HepG2 (cell line): ENCODE measurements around the gene TMA7B. TPM values are rescaled to one million over a fixed set of nuclear protein-coding genes. Genes with fewer than 3 reads are reported as not detected.

ENCODE experiments used
- ATAC-seq: fragments of 200-7000 bp; cut with Tn5 transposase; 3 replicates; pipeline ENCODE4 v1.9.1; 2020; ENCODE audit warnings: mild to moderate bottlenecking, moderate library complexity
- BruUV-seq: library from RNA; stranded (reverse); fragments of 400-500 nt; replicated peaks from 2 replicates; lab custom pipeline; 2021; lab: Mats Ljungman, UMichigan
- CTCF ChIA-PET: fragments of 300-600 bp; formaldehyde crosslinking; extraction: SDS; loops from one replicate; lab custom pipeline; 2021; ENCODE audit warnings: low total read pairs, inconsistent platforms, low intra/inter-chr PET ratio; lab: Yijun Ruan, JAX
- POLR2A ChIA-PET: fragments of 350-600 bp; sonication (Branson Sonifier 250); formaldehyde crosslinking; loops from one replicate; lab custom pipeline; 2020; ENCODE audit warnings: antibody characterized with exemption, inconsistent platforms; lab: Yijun Ruan, JAX
- DNase-seq: peaks from one replicate; pipeline ENCODE4 v3.0.0-alpha.2; 2015; ENCODE audit warnings: low spot score
- FAIRE-seq: peaks from 3 replicates; lab custom pipeline; 2011; peaks lifted over from hg19 to GRCh38; lab: Jason Lieb, UNC
- H2AFZ ChIP-seq: one replicate; pipeline ENCODE4 v1.6.1; 2011; ENCODE audit warnings: low read length, inconsistent platforms
- H3K27ac ChIP-seq: fragments of 300-600 bp; 3 replicates; pipeline ENCODE4 v1.8.0; 2011; ENCODE audit warnings: mixed run types, mild to moderate bottlenecking, mixed read lengths, low read length, inconsistent platforms; ENCODE audit not compliant: insufficient read depth; ENCODE audit errors: extremely low read length
- H3K27me3 ChIP-seq, 2 experiments: fragments of 200-600 bp in 1 of 2; 2 replicates in 1 of 2; 3 replicates in 1 of 2; pipeline versions ENCODE4 v1.6.0 to v1.8.0; 2011; ENCODE audit warnings: low read length in 2 of 2, mild to moderate bottlenecking in 2 of 2, moderate library complexity in 2 of 2, inconsistent platforms in 1 of 2; ENCODE audit not compliant: insufficient read depth in 2 of 2, control insufficient read depth in 1 of 2
- H3K36me3 ChIP-seq, 2 experiments: fragments of 200-600 bp in 1 of 2; replicated peaks in 1 of 2; 2 replicates in 1 of 2; 3 replicates in 1 of 2; pipeline versions ENCODE4 v1.5.1 to v1.8.0; 2011; ENCODE audit warnings: low read length in 2 of 2, inconsistent platforms in 1 of 2; ENCODE audit not compliant: insufficient read depth in 2 of 2, control insufficient read depth in 1 of 2
- H3K4me1 ChIP-seq: 2 replicates; pipeline ENCODE4 v1.5.1; 2012; ENCODE audit warnings: low read length, inconsistent platforms; ENCODE audit not compliant: insufficient read depth
- H3K4me2 ChIP-seq: 2 replicates; pipeline ENCODE4 v1.6.0; 2011; ENCODE audit warnings: low read depth, low read length, inconsistent platforms
- H3K4me3 ChIP-seq, 3 experiments: fragments of 200-600 bp in 1 of 3; sonication (generic), shearing (Covaris generic) in 1 of 3; replicated peaks in 1 of 3; 2 replicates each; pipeline ENCODE4 v1.5.1; 2011 to 2016; ENCODE audit warnings: low read length in 3 of 3, inconsistent platforms in 2 of 3, low read depth in 2 of 3, mild to moderate bottlenecking in 2 of 3, control low read depth in 1 of 3, mixed read lengths in 1 of 3; ENCODE audit not compliant: insufficient read depth in 1 of 3
- H3K79me2 ChIP-seq: one replicate; pipeline ENCODE4 v1.6.1; 2011; ENCODE audit warnings: low read length, inconsistent platforms; ENCODE audit not compliant: insufficient read depth
- H3K9ac ChIP-seq: 2 replicates; pipeline ENCODE4 v1.6.0; 2011; ENCODE audit warnings: mild to moderate bottlenecking, low read depth, low read length, inconsistent platforms; ENCODE audit not compliant: insufficient read depth
- H3K9me3 ChIP-seq: 2 replicates; pipeline ENCODE4 v1.5.1; 2012; ENCODE audit warnings: mild to moderate bottlenecking, low read length
- H4K20me1 ChIP-seq: 2 replicates; pipeline ENCODE4 v1.6.0; 2011; ENCODE audit warnings: inconsistent platforms, mild to moderate bottlenecking, low read length, moderate library complexity; ENCODE audit not compliant: insufficient read depth
- MXI1 ChIP-seq: IDR thresholded peaks from 3 replicates; pipeline ENCODE4 v1.6.1; 2012; ENCODE audit warnings: low read depth, low read length, inconsistent platforms, borderline replicate concordance
- TRIM24 ChIP-seq: sonication (generic); formaldehyde crosslinking; IDR thresholded peaks from 2 replicates; pipeline ENCODE4 v1.8.0; 2022; ENCODE audit warnings: mild to moderate bottlenecking, missing genetic modification reagents
- ZBTB21 ChIP-seq: sonication (generic); formaldehyde crosslinking; IDR thresholded peaks from 2 replicates; pipeline ENCODE4 v1.4.0; 2020; ENCODE audit warnings: missing genetic modification reagents
- ZBTB7A ChIP-seq: sonication (generic); formaldehyde crosslinking; IDR thresholded peaks from 2 replicates; pipeline ENCODE4 v1.8.0; 2022; ENCODE audit warnings: mild to moderate bottlenecking, missing genetic modification reagents
- ZNF569 ChIP-seq: sonication (generic); formaldehyde crosslinking; IDR thresholded peaks from 2 replicates; pipeline ENCODE4 v1.5.0; 2020; ENCODE audit warnings: mild to moderate bottlenecking, missing genetic modification reagents, moderate library complexity, borderline replicate concordance
- WGBS: methylation state at CpG from one replicate; pipeline ENCODE4 v1.1.6; 2017; ENCODE audit warnings: low lambda C conversion rate; 5-methylcytosine and 5-hydroxymethylcytosine counted together
- in situ Hi-C: cut with HindIII; loops from 2 replicates; pipeline ENCODE4 v1.10.0; 2017; ENCODE audit warnings: low pct_unique_long_range_greater_than_20kb; ENCODE audit not compliant: extremely low pct_ligation_motif_present
- intact Hi-C: fragments of 100-400 bp; cut with micrococcal nuclease; formaldehyde crosslinking; loops from one replicate; pipeline ENCODE4 v1.10.0; 2022; ENCODE audit not compliant: unreplicated experiment
- polyA plus RNA-seq, 8 experiments: library from polyadenylated mRNA; depleted of rRNA in 3 of 8; stranded (reverse) in 7 of 8; unstranded in 1 of 8; fragments of >200 nt; fragmentation: Illumina TruSeq in 4 of 8; extraction: Trizol in 4 of 8; gene quantifications; 2 replicates each; pipeline versions ENCODE4 v1.2.1 to v1.2.3, GENCODE V29; 2011 to 2016; ENCODE audit warnings: low read depth in 4 of 8, missing spikeins in 1 of 8, mixed read lengths in 1 of 8; ENCODE audit not compliant: insufficient read depth in 1 of 8
- total RNA-seq, 5 experiments: library from RNA; depleted of rRNA; stranded (reverse); fragments of >200 nt; fragmentation: Illumina TruSeq; extraction: Trizol; gene quantifications; 2 replicates each; pipeline ENCODE4 v1.2.3, GENCODE V29; 2016; ENCODE audit warnings: low read depth in 1 of 5
- TF ChIP-seq, protein P1 (sequence below): IDR thresholded peaks from 2 replicates; pipeline ENCODE4 v1.6.1; 2016; ENCODE audit warnings: low read depth, missing genetic modification reagents, missing compliant biosample characterization

The TMA7B gene
- total and polyA plus RNA-seq, 2 of the 13 experiments (the other 11 are each of a cell fraction or from before 2014, with no cell fraction given): not detected

DNA sequence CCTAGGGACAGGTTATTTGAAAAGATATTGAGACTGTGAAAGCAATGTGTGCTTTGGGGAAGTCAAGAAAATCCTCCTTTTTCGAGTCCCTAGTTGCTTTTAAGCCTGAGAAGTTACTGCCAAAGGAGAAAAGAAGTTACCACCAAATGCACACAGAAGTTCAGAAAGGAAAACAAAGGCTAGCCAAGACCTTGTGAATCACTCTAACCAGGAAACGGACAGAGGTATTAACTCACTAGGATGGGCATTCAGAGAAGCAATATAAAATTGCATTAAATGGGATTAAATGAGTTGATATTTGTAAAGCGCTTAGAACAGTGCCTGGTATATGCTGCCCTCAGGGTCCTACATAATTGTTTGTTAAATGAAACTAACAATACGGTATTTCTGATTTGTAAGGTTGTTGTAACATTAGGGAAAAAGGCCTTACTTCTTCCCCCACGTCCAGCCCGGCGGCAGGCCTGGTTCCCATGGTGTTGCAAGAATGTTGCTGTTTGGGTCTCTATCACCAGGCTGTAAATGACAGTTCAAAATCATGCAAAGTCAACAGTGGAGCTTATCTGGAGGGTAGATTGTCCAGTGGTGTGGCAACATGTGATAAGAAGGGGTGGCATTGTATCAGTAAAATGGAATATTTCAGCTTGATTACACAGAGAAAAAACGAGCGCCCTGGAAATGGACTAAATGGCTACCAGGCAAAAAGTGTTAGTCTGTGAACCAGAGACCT, 7.1 kb downstream of the TMA7B start:
- DNase-seq (no peak), ATAC-seq (no peak), FAIRE-seq (no peak)
- Histone ChIP-seq H3K36me3 (no peaks in the 10 kb centered on the region), H4K20me1 (no peaks in the 10 kb centered on the region), H2AFZ (no peak overlapping the region), H3K27ac (no peak overlapping the region), H3K27me3 (peaks cover 5 to 20% of the 10 kb centered on the region in 2 experiments; a peak in 4 of 5 replicates), H3K4me1 (no peaks in the 10 kb centered on the region), H3K9ac (no peak overlapping the region), H3K79me2 (no peaks in the 10 kb centered on the region), H3K4me2 (no peak overlapping the region), H3K4me3 (no peak overlapping the region), H3K9me3 (no peaks in the 10 kb centered on the region)
- 10% methylated on average over 9 of the region's 9 CpGs for WGBS
- POLR2A ChIA-PET: no interaction called here
- TF ChIP-seq TRIM24 (CRISPR knock-in tag): no peak
- no peak for TF ChIP-seq MXI1
- TF ChIP-seq ZBTB21 (CRISPR knock-in tag): no peak
- no peak for TF ChIP-seq ZBTB7A (CRISPR knock-in tag)
- TF ChIP-seq, protein P1, sequence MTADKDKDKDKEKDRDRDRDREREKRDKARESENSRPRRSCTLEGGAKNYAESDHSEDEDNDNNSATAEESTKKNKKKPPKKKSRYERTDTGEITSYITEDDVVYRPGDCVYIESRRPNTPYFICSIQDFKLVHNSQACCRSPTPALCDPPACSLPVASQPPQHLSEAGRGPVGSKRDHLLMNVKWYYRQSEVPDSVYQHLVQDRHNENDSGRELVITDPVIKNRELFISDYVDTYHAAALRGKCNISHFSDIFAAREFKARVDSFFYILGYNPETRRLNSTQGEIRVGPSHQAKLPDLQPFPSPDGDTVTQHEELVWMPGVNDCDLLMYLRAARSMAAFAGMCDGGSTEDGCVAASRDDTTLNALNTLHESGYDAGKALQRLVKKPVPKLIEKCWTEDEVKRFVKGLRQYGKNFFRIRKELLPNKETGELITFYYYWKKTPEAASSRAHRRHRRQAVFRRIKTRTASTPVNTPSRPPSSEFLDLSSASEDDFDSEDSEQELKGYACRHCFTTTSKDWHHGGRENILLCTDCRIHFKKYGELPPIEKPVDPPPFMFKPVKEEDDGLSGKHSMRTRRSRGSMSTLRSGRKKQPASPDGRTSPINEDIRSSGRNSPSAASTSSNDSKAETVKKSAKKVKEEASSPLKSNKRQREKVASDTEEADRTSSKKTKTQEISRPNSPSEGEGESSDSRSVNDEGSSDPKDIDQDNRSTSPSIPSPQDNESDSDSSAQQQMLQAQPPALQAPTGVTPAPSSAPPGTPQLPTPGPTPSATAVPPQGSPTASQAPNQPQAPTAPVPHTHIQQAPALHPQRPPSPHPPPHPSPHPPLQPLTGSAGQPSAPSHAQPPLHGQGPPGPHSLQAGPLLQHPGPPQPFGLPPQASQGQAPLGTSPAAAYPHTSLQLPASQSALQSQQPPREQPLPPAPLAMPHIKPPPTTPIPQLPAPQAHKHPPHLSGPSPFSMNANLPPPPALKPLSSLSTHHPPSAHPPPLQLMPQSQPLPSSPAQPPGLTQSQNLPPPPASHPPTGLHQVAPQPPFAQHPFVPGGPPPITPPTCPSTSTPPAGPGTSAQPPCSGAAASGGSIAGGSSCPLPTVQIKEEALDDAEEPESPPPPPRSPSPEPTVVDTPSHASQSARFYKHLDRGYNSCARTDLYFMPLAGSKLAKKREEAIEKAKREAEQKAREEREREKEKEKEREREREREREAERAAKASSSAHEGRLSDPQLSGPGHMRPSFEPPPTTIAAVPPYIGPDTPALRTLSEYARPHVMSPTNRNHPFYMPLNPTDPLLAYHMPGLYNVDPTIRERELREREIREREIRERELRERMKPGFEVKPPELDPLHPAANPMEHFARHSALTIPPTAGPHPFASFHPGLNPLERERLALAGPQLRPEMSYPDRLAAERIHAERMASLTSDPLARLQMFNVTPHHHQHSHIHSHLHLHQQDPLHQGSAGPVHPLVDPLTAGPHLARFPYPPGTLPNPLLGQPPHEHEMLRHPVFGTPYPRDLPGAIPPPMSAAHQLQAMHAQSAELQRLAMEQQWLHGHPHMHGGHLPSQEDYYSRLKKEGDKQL (CRISPR knock-in tag): no peak
- no peak for TF ChIP-seq ZNF569 (CRISPR knock-in tag)
- CTCF ChIA-PET: no interaction called here
- in situ Hi-C loops (no loop called here), intact Hi-C loops (no loop called here)
- no TSS peak for BruUV-seq
